ENCODE measurements around the gene ANKS3.

Gene ANKS3

DNA sequence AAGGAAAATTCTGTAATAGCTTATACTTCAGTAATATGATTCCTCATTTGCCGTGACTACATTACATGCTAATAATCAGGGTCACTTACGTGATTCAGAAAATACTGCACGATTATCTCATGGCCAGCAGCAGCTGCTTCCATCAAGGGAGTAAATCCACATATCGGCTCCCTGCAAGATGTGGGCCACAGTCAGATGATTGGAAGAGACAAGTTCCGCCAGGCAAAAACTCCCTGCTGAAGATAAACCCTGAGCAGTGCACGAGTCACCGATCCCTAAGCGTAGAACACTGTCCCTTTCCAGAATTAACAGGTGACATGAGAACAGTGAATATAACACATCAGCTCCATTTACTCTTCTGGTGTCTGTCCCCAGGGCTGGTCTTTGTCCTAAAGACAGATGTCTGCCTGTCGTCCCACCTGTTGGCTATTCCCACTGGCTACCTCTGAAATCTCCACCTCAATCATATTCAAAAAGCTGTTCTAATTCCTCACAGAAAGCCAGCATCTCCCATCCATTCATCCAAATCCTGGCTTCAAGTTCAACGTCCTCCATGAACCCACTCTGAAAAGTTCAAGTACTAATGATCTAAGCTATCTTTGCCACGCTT, 9.3 kb downstream of the ANKS3 start:
- no peak for DNase-seq (ENCODE audit: low read depth)

DNA sequence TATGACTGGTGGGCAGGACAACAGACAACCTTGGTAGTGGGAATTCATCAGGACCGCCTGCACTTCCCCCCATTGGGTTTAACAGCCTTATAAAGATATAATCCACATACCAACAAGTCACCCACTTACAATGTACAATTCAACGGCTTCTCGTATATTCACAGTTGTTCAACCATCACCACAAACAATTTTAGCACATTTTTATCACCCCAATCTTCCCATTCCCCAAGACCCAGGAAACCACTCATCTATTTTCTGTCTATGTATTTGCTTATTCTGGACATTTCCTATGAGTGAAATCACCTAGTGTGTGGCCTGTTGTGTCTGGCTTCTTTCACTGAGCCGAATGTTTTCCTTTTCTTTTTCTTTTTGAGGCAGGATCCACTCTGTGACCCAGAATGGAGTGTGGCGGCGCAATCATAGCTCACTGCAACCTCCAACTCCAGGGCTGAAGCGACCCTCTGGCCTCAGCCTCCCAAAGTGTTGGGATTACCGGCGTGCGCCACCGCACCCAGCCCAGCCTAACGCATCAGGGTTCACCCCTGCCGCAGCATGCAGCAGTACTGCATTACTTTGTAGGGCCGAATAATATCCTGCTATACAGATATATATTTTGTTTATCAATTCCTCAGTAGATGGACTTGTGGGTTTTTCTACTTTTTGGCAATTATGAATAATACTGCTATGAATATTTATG, 10.9 kb downstream of the ANKS3 start:
- DNase-seq (ENCODE audit: low read depth), result no peak

DNA sequence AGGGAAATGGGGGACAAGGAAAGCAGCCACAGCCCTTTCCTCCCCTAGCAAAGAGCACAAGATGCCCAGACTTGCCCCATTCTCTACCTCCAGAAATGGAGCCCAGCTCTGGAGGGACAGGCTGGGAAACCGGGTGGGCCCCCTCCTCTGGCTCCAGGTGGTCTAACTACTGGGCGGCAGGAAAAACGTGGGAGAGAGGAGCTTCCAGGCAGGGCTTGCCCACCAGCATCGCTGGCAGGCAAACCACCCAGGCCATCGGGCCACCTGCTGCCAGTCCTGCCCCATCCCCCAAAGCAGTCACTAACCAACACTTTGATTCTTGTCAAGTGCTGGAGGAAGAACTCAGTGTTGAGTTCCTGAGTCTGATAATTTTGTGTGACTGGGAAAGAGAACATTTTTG, 15.6 kb downstream of the ANKS3 start:
- no peak for DNase-seq (ENCODE audit: low read depth)

DNA sequence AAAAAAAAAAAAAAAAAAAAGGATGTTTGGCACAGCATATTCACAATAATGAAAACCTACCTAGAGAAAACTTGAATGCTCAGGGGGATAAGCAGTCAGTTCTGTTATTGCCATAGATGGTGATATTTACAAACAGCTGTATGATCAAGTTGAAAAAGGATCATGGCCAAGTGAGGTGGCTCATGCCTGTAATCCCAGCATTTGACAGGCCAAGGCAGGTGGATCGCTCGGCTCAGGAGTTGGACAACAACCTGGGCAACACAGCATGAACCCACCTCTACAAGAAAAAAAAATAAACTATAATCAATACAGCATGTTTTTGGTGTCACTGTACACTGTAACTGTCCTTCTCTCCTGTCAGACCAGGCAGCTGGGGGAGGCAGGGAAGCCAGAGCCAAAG, 19.1 kb downstream of the ANKS3 start:
- DNase-seq (ENCODE audit: low read depth), result no peak

DNA sequence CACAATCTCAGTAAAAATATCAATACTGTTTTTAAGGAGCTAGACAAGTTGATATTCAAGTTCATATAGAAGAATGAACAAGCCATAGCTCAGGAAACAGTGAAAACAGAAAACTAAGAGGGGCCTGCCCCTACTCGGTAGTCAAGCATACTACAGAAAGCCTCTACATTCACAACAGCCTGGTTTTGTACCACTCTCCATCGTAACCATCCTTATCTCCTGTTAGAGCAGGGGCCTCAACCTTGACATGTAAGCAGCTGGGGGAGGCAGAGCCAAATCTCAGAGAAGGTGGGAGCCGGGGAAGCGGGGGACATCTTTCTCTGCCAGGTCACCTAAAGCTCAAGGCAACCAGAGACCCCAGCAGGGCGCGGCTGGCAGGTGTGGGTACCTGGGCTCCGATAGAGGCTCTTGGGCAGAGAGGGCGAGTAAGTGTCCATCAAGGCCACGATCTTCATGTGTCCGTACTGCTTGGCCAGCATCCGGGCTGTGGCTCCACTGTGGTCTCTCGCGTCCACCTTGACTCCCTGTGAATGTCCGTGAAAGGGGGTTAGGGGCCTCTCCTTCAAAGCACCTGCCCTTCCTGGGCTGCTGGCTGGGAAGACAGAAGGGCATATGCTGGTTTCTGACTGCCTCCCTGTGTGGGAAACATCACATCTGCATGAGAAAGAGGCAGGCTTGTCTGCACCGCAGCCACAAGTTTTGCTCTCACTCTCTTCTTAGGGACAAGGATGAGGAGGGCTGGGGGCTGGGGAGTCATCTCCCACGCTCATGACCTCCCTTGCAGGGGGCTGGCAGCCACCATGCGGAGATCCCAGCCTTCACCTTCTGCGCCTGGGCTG, 20.2 kb downstream of the ANKS3 start:
- no peak for DNase-seq (ENCODE audit: low read depth)

DNA sequence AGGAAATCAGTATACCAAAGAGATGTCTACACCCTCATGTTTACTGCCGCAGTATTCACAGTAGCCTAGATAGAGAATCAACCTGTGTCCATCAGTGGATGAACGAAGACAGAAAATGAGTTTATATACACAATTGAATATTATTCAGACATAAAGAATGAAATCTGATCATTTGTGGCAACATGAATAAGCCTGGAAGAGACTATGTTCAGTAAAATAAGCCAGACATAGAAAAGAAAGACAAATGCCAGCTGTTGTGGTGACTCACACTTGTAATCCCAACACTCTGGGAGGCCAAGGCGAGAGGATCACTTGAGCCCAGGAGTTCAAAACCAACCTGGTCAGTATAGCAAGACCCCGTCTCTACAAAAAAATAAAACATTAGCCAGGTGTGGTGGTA, 24.6 kb downstream of the ANKS3 start:
- DNase-seq (ENCODE audit: low read depth), result no peak

DNA sequence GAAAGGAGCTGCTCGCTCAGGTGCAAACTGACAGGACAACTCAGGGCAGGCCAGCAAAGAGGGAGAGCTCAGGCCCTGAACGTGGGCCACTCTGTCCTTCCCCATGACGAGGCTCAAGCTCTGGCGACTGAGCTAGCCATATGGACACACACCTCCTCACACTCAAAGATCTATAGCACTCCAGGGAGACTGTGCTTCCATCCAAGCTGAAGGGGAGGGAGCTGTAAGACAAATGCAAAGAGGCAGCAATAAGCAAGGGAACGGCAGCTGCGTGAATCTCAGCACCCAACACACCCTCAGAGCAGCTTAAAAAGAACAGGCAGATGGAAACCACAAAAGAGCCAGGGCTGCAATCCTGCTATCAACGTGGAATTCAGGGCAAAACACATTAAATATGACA, 27.2 kb downstream of the ANKS3 start:
- no peak for DNase-seq (ENCODE audit: low read depth)

DNA sequence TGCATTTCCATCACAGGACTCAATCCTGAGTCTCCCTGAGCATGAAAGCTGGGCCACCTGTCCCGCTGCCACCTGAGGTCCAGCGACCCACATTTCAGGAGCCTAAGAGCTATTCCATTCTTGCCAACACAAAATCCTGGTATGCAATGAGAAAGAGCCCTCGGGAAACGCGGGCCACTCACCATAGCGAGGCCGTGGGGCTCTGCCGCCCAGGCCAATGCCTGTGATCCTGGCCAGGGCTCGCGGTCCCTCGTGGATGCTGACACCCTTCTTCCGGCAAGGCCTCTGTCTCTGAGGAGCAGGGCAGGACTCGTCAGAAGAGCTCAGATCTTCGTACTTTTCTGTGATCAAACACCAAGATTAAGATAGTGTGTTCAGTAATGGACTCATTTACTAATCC, 29.2 kb downstream of the ANKS3 start:
- no peak for DNase-seq (ENCODE audit: low read depth)

DNA sequence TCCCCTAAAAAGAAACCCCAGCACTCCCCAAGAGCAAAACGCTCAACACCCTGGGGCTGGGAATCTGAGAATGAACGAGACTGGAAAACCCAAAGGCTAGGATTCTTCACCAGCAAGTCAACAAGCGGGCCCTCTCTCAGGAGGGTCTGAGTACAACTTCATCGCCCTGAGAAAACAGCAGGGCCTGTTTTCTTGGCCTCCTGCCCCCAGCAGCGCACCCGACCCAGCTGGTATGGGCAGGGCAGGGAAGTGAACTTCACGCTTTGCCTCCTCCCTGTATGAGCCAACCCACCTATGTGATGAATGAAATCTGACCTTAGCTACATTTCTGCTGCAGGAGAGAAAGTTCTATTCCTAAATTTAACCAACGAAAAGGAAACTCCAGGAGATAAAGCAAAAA, 29.6 kb downstream of the ANKS3 start:
- no peak for DNase-seq (ENCODE audit: low read depth)

DNA sequence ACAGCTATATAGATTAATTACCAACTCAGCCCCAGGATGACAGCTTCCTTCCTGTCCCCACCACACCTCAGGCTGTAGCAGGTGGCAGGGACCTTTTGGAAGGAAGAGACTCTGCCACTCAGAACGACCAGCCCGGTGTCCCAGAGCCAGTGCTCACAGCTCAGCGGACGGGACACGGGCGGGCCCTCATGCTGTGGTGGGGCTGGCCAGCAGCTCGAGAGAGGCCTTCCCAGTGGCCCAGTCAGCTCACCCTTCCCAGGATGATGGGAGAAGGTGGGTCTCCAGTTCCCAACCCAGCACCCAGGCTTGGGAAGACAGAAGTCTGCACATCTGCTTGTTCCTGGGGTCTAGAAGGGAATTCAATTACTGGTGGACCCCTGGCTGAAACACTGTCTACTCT, 30.2 kb downstream of the ANKS3 start:
- no peak for DNase-seq (ENCODE audit: low read depth)

DNA sequence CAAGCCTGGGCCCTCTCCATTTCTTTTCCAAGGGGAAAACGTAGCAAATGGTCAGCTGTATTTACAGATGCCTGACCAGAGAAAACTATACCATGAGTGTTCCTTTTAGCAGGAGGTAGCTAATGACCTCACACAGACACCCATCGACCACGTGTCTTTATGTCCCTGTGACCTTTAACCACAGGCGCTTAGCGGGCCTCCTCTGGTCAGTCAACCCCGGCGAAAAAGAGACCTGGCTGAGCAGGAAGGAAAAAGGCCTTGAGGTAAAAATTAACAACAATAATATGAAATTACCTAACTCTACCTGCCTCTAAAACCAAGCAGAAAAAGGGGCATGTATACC, 31.6 kb downstream of the ANKS3 start:
- DNase-seq (ENCODE audit: low read depth), result no peak

DNA sequence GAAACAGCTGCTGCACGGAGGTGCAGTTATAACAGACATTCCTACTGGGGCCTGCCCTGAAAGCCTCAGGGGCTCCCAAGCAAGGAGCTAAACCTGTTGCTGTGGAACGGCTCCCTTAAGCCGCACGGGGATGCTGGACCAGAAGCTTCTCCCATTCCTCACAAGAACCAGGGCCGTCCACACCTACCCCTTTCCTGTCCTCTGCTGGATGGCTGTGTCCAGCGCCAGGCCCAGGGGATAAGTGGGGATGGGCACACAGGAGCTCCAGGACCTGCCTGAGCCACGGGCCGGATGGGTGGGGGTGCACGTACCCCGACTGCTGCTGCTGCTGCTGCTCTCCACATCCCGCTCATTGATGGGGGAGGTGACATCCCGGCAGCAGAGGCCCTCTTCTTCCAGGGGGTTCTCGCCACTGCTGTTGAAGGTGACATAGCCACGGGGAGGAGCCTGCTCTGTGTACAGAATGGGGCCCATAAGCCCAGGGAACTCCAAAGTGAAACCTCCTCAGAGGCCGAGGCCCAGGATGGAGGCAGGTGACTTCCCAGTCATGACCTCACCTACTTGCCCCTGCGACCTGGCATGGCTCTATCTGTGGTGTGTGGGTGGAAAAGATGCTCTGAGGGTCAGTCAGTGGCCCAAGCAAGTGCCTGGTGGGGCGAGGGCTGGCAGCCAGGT, 32.1 kb downstream of the ANKS3 start:
- DNase-seq (ENCODE audit: low read depth), result no peak

DNA sequence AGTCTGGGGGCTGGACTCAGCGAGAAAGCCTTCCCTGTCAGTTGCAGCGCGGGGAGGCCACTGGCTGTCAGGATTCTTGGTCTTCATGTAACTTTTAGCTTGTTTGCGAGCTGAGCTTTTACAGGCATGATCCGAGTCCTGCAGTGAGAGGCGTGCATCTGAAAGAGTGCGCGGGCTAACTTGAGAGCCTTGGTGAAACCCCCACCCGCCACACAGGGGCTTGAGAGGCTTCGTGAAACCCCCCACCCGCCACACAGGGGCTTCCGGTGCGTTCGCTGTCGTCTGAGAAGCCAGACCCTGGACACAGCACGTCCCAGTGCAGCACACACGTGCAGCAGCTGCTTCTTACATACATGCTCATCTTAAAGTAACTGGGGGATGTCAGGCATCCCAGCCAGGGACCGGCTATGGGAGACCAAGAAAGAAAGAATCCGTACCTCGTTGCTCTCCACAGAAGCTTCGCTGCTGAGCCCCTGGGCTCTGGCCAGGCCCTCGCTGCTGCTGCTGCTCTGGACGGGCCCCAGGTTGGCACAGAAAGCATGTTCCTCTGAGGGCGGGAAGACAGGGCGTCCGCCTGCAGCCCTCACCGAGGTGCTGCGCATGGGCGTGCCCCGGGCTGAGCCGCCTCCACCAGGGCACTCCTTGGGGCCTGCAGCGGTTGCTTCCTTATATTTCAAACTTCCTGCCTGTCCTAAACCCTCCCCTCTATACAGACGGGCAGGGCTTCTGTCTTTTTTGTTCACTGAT, 32.9 kb downstream of the ANKS3 start:
- no peak for DNase-seq (ENCODE audit: low read depth)

DNA sequence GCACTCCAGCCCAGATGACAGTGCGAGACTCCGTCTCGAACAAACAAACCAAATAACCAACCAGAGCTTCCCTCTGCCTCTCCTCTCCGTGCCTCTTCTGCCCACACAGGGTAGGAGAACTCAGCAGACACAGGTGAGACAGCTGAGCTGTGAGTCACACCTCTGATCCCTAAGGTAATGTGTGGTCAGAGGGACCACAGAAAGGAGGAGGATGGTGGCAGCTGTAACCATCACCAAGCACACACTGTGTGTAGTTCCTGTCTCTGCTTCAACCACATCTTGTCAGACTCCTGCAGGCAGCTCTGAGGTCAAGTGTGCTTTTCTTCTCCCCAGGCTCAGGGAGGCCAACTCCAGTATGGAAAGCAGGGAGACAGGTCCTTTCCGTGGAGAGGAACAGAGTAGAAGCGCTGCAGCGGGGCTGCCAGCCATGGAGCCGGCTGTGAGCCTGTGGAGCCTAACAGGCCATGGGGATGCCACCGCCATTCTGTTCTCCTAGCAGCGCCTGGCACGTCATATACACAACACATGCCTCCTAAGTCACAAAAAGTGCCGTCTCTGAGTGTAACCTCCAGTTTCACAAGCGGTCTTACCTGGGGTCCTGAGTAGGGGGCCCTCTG, 33.6 kb downstream of the ANKS3 start:
- DNase-seq (ENCODE audit: low read depth), result no peak

DNA sequence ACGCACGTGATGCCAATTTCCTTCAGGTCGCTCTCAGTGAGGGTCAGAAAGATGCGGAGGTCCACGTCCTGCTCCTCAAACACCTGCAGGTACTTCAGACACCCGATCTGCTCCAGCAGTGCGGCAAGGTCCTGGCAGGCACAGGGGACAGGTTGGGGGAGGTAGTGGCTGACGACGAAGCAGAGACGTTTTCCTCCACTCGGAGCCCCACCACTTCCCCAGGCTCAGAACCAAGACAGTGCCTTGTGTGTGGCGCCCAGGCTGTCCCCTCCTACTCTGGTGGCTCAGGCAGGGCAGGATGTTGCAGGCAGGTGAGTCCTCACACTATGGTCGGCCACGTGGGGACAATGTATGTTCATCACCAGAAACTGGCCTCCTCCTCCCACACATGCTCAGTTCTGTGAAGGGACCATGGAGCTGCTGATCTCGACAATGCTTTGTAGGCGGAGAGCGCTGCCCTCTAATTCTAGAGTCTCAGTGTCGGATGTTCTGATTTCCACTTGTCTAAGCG, 35.0 kb downstream of the ANKS3 start:
- no peak for DNase-seq (ENCODE audit: low read depth)

DNA sequence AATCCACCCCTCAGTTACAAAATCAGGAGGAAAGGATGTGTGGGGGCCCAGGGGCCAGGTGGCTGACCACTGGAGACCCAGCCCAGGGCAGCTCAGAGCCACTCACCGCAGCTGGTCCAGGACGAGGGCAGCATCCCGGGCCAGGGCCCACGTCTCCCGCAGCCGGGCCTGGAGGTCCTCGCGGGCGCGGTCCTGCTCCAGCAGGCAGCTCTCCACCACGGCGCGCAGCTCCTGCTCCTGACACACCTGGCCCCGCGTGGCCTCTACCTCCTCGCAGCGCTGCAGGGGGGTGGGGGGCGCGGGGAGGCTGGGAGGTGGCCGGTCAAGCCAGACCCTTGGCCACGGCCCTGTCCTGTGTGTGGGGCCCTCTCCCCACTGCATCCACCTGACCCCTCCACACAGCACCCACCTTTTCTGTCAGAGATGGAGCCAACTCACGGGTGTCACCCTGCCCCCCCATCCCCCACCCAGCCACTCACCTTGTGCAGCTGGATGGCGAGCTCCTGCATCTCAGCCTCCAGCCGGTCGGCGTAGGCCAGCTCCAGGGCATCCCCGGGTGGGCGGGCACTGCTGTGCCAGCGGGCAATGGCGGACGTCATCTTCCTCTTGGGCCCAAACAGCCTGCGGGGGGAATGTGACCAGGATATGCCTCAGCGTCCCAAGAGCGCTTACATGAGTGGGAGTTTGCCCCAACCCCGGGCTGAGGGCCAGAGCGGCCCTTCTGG, 35.6 kb downstream of the ANKS3 start:
- DNase-seq (ENCODE audit: low read depth), result no peak

DNA sequence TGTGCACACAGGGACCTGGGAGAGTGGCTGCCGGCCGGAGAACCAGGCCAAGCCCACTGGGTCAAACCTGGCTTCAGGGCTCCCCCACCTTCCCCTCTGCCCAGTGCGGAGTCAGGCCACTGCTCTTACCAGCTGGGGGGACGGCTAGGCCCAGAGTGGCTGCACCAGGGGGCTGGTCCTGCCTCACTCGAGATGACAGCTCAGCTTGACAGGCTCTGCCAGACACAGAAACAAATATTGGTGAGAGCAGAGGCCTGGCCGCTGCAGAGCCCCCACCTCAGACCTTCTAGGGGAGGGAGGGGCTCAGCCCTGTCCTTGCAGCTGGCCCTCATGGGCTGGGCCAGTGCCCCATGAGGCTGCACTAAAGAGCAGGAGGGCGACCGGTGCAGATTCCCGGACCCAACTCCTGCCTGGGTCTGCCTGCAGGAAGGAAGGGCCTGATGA, 36.2 kb downstream of the ANKS3 start:
- DNase-seq (ENCODE audit: low read depth), result no peak

DNA sequence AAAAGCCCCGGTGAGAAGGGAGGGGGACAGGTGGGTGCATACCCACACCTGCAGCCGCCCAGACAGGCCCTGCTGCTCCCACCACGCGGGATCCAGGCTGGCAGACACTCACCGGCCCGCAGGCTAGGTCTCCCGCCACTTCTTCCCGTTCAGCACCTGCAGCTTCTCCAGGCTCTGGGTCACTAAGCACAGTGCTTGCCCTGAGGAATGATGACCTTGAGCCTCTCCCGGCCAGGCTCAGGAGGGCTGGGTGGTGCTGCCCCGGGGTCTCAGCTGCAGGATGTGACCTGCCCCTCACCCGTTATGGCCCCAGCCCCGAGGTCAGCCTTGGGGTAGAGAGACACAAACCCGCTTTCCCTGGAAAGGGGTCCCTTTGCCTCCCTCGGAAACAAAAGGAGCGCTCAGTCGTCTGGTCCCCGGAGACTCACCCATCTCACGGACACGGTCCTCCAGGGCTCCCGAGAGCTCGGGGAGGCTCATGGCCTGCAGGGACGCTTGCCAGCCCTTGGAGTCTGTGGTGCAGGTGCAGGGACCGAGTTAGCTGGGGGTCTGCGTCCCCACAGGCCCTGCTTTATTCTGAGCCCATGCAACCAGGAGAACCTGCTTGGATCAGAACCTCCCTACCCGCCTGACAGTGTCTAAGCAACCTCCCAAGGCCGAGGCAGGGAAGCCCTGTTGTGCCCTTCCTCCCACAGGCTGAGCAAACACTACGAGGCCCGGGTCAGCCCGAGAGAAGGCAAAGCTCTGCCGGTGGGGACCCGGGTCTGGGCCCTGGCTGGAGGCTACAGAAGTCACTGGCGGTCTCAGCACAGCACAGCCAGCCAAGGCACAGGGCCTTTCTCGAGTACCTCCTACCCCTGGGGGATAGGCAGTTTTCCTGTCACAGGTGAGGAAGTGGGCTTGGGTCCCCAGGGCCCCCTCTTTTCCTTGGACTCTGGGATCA, 36.9 kb downstream of the ANKS3 start:
- DNase-seq (ENCODE audit: low read depth), result no peak

DNA sequence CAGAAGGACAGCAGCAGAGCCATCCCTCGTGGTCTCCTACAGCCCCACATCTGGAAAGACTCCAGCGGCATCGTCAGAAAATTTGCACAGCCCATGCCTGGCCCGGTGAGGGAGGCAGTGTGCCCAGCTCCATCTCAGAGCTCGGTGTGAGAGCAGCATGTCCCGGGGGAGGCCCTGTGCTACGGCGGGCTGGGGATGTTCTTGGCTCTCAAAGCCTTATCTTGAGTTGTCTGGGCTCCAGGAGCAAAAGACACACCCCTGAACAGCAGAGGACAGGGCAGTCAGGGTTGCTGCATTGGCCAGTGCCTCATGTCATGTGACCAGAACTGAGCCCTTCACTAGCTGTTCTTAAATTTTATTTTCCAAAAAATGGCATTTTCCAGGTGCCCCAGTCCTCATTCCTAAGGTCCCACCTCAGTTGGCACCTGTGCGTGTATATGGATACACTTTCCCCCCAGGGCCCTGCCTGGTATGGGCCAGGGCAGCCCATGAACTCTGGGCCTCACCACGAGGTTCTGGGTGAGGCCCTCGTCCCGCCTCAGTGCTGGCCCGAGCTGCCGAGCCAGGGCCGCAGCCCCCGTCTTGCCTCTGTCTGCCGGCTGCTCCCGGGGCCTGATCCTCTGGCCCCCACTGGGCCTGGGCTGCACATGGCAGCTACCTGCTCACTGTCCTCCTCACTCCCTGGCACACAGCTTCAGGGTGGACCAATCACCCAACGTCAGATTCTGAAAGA, 37.7 kb downstream of the ANKS3 start:
- DNase-seq (ENCODE audit: low read depth), result no peak

Data from activated T-cell treated with anti-CD3 and anti-CD28 coated beads for 48 hours (primary cell).